Adrenal gland (tissue), 12 donors: Measurements from ENCODE around the gene TBC1D19. TPM values are rescaled to one million over a fixed set of nuclear protein-coding genes. Genes with fewer than 3 reads are reported as not detected.

Experiments used
- DNase-seq, 7 donors: peaks; one replicate each; pipeline ENCODE4 v3.0.0-alpha.2; 2019 to 2020
- H3K27ac ChIP-seq, 5 donors: fragments of 200-600 bp; sonication (generic) in 4 of 5; 1 replicate in 3 of 5; 2 replicates in 2 of 5; pipeline versions ENCODE4 v1.5.1 to v1.8.0; 2016 to 2020; ENCODE audit warnings: mild to moderate bottlenecking in 1 of 5
- H3K27me3 ChIP-seq: fragments of 200-600 bp; 2 replicates; pipeline ENCODE4 v1.8.0; 2021
- H3K36me3 ChIP-seq, 2 donors: fragments of 200-600 bp; replicated peaks in 1 of 2; 1 replicate in 1 of 2; 2 replicates in 1 of 2; pipeline versions ENCODE4 v1.5.1 to v1.8.0; 2018 to 2022
- H3K4me1 ChIP-seq, 2 donors: fragments of 200-600 bp; replicated peaks in 1 of 2; 1 replicate in 1 of 2; 2 replicates in 1 of 2; pipeline versions ENCODE4 v1.5.1 to v1.8.0; 2018 to 2021
- H3K4me3 ChIP-seq, 4 donors: fragments of 200-600 bp; sonication (generic) in 3 of 4; one replicate each; pipeline ENCODE4 v1.5.1; 2016 to 2018
- H3K9me3 ChIP-seq, 3 donors: fragments of 200-600 bp; sonication (generic) in 1 of 3; replicated peaks in 1 of 3; 1 replicate in 2 of 3; 2 replicates in 1 of 3; pipeline versions ENCODE4 v1.5.1 to v1.8.0; 2016 to 2021
- POLR2A ChIP-seq, 2 donors: fragments of 450-650 bp; IDR thresholded peaks; one replicate each; pipeline ENCODE4 v1.6.1; 2017; ENCODE audit warnings: antibody characterized with exemption in 2 of 2, mild to moderate bottlenecking in 2 of 2, moderate library complexity in 1 of 2
- WGBS, 4 donors: extraction: QIAGEN DNeasy Blood & Tissue Kit in 2 of 4; methylation state at CpG; one replicate each; pipeline versions ENCODE4 v1.1.5 to v1.1.7; 2013 to 2017; 5-methylcytosine and 5-hydroxymethylcytosine counted together
- intact Hi-C, 2 donors: fragments of 100-400 bp; cut with DNase I; formaldehyde crosslinking; loops; one replicate each; pipeline versions ENCODE4 v1.14.1 to v1.15.0; 2022 to 2023
- polyA plus RNA-seq, 3 donors: library from polyadenylated mRNA; stranded (reverse); fragments of 200-250 nt in 2 of 3; fragments of 350-450 nt in 1 of 3; fragmentation: Illumina TruSeq in 1 of 3; extraction: RNeasy Lipid Tissue Mini Kit (QIAGEN cat#74804) in 1 of 3; gene quantifications; one replicate each; pipeline ENCODE4 v1.2.3, GENCODE V29; 2013 to 2014
- total RNA-seq, 9 donors: library from RNA; depleted of rRNA in 4 of 9; stranded (reverse); fragments of >200 nt in 4 of 9; fragments of 120-200 nt in 1 of 9; fragmentation: NEBNext Ultra II Directional in 1 of 9; extraction: Animal tissue kit (Norgen Biotek cat#: 25700) in 1 of 9; gene quantifications; one replicate each; pipeline versions ENCODE4 v1.1.0 to v1.2.4, GENCODE V29; 2013 to 2023
- TF ChIP-seq, protein P1 (sequence below), 6 experiments: fragments of 450-650 bp in 4 of 6; fragments of 200-600 bp in 2 of 6; sonication (generic) in 1 of 6; IDR thresholded peaks; 1 replicate in 5 of 6; 2 replicates in 1 of 6; pipeline versions ENCODE4 v1.5.1 to v1.8.0; 2016 to 2021; ENCODE audit warnings: antibody characterized with exemption in 6 of 6, mild to moderate bottlenecking in 2 of 6, moderate library complexity in 1 of 6
- donor health status: healthy with polysubstance abuse.
- donor health status: Bipolar disorder and iron deficiency.
- donor health status: DM: yes; HTN: yes; CAD: no.
- donor health status: DM: no; HTN: no; CAD: no.
- donor health status: DM: no; HTN: no; CAD: no.
- donor health status: DM: yes; HTN: yes; CAD: no.

Gene TBC1D19
- total and polyA plus RNA-seq, 12 donors = 3.5 to 37.0 (median 14.4) TPM

DNA sequence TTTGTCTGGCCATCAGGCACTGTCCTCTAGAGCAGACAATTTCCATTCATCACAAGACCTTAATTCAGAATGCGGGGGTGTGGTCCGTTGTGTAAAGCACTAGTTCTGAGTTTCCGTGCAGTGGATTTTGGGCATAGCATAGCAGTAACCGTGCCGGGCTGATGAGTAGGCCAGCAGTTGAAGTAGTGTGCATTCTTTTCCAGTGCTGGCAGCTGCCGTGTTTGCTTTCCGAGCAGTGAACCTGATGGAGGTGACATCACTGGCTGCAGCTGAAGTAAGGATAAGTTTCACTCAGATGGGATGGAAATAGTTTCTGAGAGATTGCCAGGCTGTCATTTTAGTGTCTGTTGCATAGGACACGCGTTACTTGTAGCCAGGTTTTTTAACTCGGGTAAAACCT is 169.7 kb downstream of the TBC1D19 start:
- Histone ChIP-seq H3K27me3 (no peaks in the 10 kb centered on the region), H3K4me3 (no peak overlapping the region), H3K9me3 (no peaks in the 10 kb centered on the region), H3K27ac (no peak overlapping the region), H3K36me3 (no peaks in the 10 kb centered on the region), H3K4me1 (no peaks in the 10 kb centered on the region)
- no peak for DNase-seq
- TF ChIP-seq POLR2A (IDR thresholded peaks at IDR 0.05) = no peak
- TF ChIP-seq, protein P1, sequence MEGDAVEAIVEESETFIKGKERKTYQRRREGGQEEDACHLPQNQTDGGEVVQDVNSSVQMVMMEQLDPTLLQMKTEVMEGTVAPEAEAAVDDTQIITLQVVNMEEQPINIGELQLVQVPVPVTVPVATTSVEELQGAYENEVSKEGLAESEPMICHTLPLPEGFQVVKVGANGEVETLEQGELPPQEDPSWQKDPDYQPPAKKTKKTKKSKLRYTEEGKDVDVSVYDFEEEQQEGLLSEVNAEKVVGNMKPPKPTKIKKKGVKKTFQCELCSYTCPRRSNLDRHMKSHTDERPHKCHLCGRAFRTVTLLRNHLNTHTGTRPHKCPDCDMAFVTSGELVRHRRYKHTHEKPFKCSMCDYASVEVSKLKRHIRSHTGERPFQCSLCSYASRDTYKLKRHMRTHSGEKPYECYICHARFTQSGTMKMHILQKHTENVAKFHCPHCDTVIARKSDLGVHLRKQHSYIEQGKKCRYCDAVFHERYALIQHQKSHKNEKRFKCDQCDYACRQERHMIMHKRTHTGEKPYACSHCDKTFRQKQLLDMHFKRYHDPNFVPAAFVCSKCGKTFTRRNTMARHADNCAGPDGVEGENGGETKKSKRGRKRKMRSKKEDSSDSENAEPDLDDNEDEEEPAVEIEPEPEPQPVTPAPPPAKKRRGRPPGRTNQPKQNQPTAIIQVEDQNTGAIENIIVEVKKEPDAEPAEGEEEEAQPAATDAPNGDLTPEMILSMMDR (IDR thresholded peaks at IDR 0.05) = no peak
- intact Hi-C loops = no loop called here
- WGBS, 4 donors = 87 to 93% (median 90%) methylated on average over 10 of the region's 10 CpGs

DNA sequence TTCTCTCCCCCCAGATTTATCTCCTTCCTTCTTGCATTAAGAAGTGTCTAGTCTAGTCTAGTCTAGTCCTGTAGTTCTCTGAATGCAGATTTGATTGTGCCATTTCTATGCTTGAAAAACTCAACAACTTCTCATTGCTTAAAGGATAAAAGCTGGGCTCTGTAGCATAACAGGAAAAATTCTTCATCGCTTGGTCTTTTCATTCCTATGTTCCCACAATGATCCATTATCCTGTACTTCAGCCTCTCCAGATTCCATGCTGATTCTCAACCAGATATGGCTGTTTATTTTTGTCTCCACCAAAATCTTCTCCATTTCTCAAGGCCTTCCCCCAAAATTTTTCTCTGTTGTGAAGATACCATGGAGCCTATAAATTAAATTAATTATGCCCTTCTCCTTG is 173.9 kb downstream of the TBC1D19 start:
- Histone ChIP-seq H3K9me3 (no peaks in the 10 kb centered on the region), H3K4me3 (no peak overlapping the region), H3K27ac (no peak overlapping the region), H3K27me3 (no peaks in the 10 kb centered on the region), H3K4me1 (no peaks in the 10 kb centered on the region), H3K36me3 (no peaks in the 10 kb centered on the region)
- intact Hi-C loops = no loop called here
- TF ChIP-seq POLR2A (IDR thresholded peaks at IDR 0.05) = no peak
- TF ChIP-seq, protein P1 (IDR thresholded peaks at IDR 0.05) = no peak
- WGBS, 4 donors = 95 to 97% (median 96%) methylated on average over 1 of the region's 1 CpG
- no peak for DNase-seq

DNA sequence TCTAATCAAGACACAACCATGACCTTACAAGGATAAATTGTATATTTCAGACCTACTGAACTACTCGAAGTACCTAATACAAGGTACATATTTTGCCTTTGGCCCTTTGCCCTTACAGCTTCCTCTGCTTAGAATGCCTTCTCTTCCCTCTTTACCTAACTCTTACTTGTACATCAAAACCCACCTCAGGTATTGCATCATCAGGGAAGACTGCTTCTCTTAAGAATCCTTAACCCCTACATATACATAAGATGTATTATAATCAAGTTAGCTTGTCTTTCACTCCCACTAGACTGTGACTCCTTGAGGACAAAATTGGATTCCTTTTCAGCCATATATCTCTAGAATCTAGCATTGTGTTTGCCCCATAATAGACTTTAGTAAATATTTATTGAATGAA is 175.0 kb downstream of the TBC1D19 start:
- Histone ChIP-seq H3K4me1 (no peaks in the 10 kb centered on the region), H3K27ac (no peak overlapping the region), H3K4me3 (no peak overlapping the region), H3K27me3 (no peaks in the 10 kb centered on the region), H3K36me3 (no peaks in the 10 kb centered on the region), H3K9me3 (no peaks in the 10 kb centered on the region)
- TF ChIP-seq, protein P1 (IDR thresholded peaks at IDR 0.05) = no peak
- TF ChIP-seq POLR2A (IDR thresholded peaks at IDR 0.05) = no peak
- no peak for DNase-seq
- intact Hi-C loops = no loop called here
- WGBS, 4 donors = 88 to 100% (median 97%) methylated on average over 1 of the region's 1 CpG

DNA sequence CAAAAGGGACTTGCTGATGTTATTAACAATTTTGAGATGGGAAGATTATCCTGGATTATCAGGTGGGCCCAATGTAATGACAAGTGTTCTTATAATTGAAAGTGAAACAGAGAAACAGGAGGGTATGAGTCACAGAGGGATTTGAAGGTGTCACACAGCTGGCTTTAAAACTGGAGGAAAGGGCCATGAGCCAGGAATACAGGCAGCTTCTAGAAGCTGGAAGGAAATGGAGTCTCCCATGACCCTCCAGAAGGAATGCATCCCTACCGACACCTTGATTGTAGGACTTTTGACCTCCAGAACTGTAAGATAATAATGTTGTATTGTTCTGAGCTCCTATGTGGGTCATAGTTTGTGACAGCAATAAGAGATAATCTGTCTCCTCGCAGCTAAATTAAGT is 178.8 kb downstream of the TBC1D19 start:
- Histone ChIP-seq H3K4me3 (no peak overlapping the region), H3K4me1 (no peaks in the 10 kb centered on the region), H3K36me3 (no peaks in the 10 kb centered on the region), H3K27ac (no peak overlapping the region), H3K27me3 (no peaks in the 10 kb centered on the region), H3K9me3 (no peaks in the 10 kb centered on the region)
- DNase-seq = no peak
- TF ChIP-seq POLR2A (IDR thresholded peaks at IDR 0.05) = no peak
- TF ChIP-seq, protein P1 (IDR thresholded peaks at IDR 0.05) = no peak
- intact Hi-C loops = no loop called here
- WGBS, 4 donors = 79 to 88% (median 87%) methylated on average over 2 of the region's 2 CpGs
